Measurements from ENCODE around the gene FXR2.

Gene FXR2

DNA sequence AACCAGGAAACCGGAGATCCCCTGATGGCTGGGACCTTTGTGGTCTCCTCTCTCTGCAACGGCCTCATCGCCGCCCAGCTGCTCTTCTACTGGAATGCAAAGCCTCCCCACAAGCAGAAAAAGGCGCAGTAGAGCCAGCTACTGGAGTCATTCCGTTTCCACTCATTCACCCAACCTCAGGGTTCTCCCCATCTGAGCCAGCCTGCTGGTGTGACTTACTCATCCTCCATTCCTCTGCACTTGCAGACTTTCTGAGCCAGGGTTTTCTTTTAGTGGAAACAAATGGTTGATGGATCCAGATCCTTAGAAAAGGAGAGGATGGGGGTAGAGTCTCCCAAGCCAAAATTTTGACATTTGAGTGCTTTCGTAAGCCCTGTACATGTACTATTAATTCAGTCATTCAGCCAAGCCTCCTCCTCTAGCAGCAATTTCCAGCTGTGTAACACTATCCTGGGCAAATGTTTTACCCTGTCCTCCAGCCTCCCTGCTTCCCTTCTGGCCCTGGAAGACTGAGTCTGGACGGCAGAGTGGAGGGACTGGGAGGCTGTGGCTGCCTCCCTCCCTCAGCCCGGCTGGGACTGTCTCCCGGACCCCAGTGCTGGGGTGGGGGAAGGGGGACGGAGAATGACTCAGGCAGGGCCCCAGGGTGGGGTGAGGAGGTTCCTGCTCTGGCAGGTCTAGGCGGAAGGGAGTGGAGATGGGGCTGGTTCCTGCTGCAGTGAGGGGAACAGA lies 27.1 kb downstream of the FXR2 start:
- DNase-seq, result no peak

DNA sequence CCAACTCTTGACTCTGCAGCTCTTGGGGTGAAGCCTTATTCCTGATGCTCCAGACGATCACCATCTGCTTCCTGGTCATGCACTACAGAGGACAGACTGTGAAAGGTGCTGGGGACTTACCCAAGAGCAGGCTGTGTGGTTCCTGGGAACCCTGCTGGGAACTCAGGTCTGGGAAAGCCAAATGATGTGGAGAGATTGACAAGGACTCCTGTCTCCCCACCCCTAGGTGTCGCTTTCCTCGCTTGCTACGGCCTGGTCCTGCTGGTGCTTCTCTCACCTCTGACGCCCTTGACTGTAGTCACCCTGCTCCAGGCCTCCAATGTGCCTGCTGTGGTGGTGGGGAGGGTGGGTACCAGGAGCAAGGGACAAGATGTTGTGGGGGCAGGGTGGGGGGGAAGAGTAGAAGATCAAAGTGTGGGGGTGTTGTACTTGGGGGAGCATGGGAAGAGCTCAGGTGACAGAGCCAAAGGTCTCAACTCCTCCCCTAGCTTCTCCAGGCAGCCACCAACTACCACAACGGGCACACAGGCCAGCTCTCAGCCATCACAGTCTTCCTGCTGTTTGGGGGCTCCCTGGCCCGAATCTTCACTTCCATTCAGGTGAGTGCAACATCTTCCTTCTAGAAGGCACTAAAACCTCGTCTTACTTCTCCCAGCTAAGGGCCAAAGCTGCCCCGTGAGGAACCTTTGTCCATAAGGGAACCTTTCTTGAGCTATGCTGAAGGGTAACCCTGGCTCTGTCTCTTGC lies 27.9 kb downstream of the FXR2 start:
- DNase-seq, result no peak

DNA sequence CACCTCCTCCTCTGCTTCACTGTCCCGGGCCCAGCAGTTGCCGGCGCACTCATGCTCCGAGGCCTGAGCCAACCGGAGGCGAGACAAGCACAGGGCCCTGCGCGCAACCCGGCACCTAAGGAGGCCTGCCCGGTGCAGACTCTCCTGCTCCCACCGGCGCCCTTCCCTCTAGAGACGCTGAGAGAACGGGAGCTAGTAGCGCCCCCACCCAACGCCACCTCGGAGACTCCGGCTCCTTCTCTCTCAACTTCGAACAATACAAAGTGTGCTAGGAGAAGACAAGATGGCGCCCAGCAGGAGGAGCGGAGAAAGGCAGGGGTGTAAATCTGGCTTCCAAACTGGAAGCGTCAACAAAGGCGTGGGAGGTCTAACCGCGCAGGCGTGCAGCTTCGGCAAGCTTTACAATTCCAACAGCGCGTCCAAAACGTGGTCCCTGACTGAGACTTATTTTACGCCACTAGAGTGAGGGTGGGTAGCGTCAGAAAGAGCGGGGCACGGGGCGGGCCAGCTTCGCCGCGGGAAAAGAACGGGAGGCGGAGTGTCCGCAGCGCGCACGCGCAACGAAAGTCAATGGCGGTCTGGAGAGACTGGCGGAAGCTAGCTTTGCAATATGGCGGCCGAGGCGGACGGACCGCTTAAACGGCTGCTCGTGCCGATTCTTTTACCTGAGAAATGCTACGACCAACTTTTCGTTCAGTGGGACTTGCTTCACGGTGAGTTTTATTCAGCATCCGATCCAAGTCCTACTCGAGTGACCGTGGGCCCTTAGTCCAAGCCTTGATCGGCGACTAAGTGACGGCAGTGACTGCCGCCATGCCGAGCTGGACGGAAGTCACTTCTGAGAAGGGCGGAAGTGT lies 31.2 kb downstream of the FXR2 start, which contains the start of gene MPDU1:
TSS of gene MPDU1 (plus strand) at position 600 of the 857 bp plus-strand sequence. CDS start at position 611, 11 bp downstream.
- DNase-seq, result peak; percentile 97

DNA sequence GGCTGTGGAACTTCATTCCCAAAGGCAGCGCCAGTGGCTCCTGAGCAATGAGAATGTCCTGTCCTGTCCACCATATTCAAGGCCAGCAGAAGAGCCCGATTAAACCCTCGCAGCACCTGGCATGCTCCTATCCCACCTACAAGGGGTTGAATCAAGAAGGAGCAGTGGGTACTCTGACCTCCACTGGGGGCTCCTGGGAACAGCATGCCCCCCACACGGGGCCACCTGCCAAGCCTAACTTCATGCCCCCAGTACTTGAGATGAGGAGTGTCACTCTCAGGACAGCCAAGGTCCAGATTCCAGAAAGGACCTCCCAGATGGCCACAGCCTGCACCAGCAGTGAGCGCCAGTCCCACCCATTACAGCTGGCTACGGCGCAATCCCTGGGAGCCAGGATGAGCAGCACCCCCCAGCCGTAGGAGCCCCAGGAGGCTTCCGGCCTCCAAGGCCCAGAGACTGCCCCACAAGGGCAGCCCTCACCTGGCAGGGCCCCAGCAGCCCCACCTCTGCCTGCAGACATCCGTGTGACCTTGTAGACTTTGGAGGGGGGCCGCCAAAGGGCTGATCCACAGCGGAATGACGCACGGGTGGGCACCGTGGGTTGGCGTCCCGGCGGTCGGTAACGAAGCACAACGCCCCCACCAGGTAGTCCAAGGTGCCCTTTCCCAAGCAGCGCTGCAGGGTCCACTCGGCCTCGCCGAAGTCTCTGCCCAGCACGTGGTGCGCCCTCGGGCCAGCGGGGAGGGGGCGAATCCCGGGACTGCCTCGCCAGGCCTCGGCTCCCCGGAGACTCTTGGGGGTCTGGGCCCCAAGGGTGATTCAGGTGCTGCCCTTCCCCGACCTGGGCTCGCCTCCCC lies 32.1 kb downstream of the FXR2 start:
- no peak for DNase-seq

DNA sequence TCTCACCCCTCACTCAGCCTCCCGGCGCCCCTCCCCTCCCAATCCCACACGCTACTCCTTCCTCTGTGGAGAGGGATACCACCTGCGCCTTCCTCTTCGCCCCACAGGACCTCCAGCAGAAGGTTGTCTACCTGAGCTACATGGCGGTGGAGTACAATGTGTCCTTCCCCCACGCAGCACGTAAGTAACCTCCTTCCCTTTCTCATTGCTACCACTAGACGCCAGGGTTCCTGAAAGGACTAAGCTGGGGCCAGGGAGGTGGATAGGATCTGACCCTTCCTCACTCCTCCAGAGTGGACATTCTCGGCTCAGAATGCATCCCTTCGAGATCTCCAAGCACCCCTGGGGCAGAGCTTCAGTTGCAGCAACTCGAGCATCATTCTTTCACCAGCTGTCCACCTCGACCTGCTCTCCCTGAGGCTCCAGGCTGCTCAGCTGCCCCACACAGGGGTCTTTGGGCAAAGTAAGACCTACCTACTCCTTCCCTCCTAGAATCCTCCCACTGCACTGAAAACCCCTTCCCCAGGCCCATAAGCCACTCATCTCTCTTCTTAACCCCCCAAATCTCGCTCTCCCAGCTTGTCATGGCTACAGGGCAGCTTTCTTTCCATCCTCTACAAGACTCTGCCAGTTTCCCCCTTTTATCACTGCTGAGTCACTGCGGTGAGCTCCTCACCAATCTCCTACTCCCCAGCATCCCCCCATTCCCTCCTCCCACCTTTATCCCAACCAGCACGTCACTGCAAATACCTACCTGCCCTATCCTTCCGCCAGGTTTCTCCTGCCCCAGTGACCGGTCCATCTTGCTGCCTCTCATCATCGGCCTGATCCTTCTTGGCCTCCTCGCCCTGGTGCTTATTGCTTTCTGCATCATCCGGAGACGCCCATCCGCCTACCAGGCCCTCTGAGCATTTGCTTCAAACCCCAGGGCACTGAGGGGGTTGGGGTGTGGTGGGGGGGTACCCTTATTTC lies 33.8 kb downstream of the FXR2 start:
- no peak for DNase-seq

DNA sequence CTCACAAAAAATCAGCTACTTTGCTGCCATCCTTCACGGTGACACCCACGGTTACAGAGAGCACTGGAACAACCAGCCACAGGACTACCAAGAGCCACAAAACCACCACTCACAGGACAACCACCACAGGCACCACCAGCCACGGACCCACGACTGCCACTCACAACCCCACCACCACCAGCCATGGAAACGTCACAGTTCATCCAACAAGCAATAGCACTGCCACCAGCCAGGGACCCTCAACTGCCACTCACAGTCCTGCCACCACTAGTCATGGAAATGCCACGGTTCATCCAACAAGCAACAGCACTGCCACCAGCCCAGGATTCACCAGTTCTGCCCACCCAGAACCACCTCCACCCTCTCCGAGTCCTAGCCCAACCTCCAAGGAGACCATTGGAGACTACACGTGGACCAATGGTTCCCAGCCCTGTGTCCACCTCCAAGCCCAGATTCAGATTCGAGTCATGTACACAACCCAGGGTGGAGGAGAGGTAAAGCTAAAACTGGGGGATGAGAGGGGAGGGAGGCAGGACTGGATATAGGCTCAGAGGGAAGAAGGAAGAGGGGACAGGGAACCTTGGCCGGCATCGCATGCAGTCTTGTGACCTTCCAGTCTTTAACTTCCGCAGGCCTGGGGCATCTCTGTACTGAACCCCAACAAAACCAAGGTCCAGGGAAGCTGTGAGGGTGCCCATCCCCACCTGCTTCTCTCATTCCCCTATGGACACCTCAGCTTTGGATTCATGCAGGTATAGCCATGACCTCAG lies 34.7 kb downstream of the FXR2 start:
- DNase-seq, result no peak

DNA sequence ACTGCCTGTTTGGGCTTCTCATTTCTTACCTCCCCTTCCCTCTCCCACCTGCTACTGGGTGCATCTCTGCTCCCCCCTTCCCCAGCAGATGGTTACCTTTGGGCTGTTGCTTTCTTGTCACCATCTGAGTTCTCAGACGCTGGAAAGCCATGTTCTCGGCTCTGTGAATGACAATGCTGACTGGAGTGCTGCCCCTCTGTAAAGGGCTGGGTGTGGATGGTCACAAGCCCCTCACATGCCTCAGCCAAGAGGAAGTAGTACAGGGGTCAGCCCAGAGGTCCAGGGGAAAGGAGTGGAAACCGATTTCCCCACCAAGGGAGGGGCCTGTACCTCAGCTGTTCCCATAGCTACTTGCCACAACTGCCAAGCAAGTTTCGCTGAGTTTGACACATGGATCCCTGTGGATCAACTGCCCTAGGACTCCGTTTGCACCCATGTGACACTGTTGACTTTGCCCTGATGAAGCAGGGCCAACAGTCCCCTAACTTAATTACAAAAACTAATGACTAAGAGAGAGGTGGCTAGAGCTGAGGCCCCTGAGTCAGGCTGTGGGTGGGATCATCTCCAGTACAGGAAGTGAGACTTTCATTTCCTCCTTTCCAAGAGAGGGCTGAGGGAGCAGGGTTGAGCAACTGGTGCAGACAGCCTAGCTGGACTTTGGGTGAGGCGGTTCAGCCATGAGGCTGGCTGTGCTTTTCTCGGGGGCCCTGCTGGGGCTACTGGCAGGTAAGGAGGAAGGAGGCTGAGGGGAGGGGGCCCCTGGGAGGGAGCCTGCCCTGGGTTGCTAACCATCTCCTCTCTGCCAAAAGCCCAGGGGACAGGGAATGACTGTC lies 35.5 kb downstream of the FXR2 start, which contains the start of gene CD68:
TSS of gene CD68 (plus strand) at position 638 of the 833 bp plus-strand sequence. CDS start at position 678, 40 bp downstream.
- peak; percentile 85 for DNase-seq

DNA sequence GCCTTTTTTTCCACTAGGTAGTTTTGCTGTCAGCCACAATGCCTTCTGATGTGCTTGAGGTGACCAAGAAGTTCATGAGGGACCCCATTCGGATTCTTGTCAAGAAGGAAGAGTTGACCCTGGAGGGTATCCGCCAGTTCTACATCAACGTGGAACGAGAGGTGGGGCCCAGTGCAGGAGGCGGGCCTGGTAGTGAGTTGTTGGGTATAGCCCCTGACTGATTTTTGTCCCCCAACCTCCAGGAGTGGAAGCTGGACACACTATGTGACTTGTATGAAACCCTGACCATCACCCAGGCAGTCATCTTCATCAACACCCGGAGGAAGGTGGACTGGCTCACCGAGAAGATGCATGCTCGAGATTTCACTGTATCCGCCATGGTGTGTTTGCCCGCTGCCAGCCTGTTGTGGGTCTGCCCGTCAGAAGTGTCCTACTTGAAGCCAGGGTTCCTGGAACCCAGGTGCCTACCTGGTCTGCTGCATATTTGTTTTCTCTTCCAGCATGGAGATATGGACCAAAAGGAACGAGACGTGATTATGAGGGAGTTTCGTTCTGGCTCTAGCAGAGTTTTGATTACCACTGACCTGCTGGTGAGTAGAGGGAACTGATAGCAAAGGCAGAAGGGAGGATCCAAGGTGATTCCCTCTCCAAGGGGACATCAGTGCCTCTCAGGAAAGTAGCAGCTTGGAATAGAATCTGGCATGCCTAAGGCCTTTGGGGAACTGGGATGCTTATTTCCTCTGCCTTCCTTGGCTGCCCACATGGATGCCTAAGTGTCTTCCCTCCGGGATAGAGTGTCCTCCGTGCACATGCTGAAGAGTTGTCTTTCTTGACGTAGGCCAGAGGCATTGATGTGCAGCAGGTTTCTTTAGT lies 37.1 kb downstream of the FXR2 start:
- no peak for DNase-seq

DNA sequence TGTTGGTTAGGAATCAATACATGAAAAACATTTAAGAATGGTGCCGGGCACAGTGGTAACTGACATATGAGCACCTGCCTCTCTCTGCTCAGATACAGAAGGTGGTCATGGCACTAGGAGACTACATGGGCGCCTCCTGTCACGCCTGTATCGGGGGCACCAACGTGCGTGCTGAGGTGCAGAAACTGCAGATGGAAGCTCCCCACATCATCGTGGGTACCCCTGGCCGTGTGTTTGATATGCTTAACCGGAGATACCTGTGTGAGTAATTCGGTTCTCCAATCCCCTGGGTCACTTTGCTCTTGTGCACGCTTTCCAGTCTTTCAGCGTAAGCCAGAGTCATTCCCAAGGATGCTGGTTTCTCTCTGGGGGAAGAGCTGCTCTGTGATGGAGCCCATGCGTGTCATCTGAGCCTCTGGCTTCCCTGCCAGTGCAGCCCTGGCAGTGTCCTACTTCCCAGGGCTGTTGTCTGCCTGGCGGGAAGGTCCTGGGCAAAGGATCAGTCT lies 38.2 kb downstream of the FXR2 start:
- no peak for DNase-seq

DNA sequence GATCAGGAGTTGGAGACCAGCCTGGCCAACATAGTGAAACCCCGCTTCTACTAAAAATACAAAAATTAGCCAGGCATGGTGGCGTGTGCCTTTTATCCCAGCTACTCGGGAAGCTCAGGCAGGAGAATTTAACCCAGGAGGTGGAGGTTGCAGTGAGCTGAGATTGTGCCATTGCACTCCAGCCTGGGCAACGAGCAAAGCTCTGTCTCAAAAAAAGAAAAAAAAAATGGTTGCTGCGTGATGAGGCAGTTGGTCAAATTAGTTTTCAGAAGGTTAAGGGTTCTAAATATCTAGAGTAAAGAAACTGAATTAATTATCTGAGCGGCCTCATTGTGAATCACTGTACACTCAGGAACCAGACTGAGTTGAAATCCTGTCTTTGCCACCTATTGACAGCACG lies 38.7 kb downstream of the FXR2 start:
- no peak for DNase-seq

DNA sequence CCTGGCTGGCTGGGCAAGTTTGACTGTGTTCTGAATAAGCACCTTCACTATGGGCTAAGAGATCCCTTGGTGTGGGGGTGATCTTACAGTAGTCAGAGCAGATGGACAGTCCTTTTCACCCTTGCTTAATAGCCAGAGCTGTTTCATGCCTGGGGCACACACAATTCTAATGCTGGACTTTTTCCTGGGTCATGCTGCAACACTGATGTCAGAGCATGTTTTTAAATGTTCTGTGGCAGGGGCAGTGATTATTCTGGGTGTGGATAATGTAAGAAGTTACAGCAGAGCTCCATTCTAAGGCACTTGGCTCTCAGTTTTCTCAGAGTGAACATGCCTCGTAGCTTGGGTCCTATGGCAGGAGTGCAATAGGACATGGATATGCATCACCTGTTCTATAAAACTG lies 39.2 kb downstream of the FXR2 start:
- DNase-seq, result no peak

DNA sequence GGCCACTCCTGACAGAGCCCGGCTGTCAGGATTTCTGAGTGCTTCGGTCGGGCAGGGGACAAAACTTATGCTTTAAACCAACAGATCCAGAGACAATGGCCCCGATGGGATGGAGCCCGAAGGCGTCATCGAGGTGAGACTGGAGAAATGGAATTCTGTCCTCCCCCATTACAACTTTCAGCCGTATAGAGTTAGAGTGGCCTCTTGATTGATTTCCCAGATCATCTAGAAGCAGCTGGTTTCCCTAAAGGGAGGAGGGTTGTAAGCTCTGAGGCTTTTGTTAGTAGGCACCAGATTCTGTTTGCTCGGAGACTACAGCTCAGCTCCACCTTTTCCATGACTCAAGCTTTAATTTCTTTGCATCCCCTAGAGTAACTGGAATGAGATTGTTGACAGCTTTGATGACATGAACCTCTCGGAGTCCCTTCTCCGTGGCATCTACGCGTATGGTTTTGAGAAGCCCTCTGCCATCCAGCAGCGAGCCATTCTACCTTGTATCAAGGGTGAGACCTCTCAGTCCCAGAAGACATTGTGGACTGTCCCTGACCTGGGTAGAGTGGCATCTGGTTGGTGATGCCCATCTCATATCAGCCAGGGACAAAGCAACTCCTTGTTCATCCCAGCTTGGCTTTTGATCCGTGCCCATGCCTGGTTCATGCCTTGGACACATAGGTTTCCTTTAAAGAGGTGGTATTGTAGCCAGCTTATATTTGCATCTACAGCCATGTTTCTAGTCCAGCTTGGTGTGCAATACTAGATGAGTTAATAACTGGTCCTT lies 40.3 kb downstream of the FXR2 start:
- DNase-seq, result no peak

DNA sequence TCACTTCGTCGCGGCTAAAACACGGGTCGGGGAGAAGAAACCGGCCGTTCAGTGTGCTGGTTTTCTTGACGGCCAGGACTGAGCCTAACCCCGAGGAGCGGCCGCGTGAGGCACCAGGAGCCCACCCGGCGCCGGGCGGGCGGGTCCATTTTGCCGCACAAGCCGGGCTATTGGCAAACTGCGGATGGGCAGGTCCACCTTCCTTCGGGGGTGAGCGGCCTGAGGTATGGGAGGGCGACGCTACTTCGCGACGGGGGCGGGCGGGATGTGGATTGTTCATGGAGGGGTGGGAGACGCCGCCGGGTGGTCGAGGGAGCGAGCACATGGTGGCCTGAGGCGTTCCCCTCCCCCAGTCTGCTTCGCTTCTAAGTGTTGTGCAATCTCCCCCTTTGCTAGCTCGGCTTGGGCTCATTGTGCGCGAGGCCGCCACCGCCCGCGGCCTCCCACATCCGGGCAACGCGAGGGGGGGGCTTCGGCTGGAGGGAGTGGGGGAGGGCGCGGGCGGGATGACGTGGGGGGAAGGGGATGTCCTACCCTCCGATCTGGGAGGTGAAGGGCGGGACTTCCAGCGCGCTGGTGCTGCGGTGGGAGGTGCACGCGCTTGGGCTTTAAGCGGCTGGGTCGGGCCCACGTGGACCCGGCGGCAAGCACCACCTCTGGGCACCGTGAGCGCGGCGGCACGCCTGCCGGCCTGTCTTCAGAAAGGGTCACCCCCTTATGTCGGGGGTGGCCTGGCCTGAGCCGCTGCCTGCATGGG lies 41.2 kb downstream of the FXR2 start:
- peak; percentile 90 for DNase-seq

DNA sequence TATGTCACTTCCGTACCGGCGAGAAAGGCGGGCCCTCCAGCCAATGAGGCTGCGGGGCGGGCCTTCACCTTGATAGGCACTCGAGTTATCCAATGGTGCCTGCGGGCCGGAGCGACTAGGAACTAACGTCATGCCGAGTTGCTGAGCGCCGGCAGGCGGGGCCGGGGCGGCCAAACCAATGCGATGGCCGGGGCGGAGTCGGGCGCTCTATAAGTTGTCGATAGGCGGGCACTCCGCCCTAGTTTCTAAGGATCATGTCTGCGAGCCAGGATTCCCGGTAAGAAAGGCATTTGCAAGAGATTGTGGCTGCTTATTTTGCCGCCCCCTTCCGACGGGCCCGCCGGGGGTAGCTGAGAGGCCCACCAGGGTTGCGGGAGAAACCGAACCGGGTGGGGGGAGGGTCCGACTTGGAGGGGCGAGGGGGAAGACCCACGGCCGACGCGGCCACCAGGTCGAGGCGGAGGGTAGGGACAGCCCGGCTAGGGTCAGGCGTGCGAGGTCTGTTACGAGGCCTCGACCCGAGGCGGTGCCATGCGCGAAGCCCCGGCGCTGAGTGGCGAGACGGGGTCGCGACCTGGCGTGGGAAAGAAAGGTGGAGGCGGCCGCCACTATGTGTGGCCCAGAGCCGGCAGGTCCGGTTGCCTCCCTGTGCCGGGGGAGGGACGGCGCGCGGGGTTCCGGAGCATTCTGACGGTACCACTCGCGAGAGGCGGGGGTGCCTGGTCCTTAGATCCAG lies 41.9 kb downstream of the FXR2 start:
- peak; percentile 100 for DNase-seq

DNA sequence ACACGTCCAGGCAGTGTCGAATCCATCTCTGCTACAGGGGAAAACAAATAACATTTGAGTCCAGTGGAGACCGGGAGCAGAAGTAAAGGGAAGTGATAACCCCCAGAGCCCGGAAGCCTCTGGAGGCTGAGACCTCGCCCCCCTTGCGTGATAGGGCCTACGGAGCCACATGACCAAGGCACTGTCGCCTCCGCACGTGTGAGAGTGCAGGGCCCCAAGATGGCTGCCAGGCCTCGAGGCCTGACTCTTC lies 42.4 kb downstream of the FXR2 start:
- no peak for DNase-seq

DNA sequence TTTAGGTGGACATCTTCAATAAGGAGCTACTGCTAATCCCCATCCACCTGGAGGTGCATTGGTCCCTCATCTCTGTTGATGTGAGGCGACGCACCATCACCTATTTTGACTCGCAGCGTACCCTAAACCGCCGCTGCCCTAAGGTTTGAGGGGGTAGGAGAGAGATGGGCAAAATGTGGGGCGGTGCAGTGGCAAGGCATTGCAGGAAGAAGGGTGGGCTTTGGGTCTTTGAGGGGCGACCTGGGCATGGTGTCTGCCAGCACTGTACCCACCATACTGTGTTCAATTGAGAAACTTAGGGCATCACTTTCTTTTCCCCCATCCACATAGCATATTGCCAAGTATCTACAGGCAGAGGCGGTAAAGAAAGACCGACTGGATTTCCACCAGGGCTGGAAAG lies 44.3 kb downstream of the FXR2 start:
- no peak for DNase-seq

Data from stimulated activated CD4-positive, alpha-beta T cell treated with anti-CD3 and anti-CD28 coated beads, Interleukin-1b, Interleukin-23, amount 100 ng/mL, for 48 hours (primary cell).